K562 (cell line): ENCODE measurements around the gene GCN1. TPM values are rescaled to one million over a fixed set of nuclear protein-coding genes. Genes with fewer than 3 reads are reported as not detected.

Experiments used
- ATAC-seq: fragments of 200-7000 bp; cut with Tn5 transposase; 3 replicates; pipeline ENCODE4 v1.9.1; 2020; ENCODE audit warnings: moderate library complexity
- BruUV-seq: library from RNA; stranded (reverse); fragments of 400-500 nt; replicated peaks from 2 replicates; lab custom pipeline; 2021; lab: Mats Ljungman, UMichigan
- CTCF ChIA-PET: fragments of 300-600 bp; formaldehyde crosslinking; extraction: SDS; loops from one replicate; lab custom pipeline; 2021; ENCODE audit warnings: low intra/inter-chr PET ratio; lab: Yijun Ruan, JAX
- POLR2A ChIA-PET: fragments of 300-600, 350-650 bp; sonication (Branson Sonifier 250); formaldehyde crosslinking; extraction: SDS; loops from one replicate; lab custom pipeline; 2021; ENCODE audit warnings: antibody characterized with exemption, inconsistent platforms; lab: Yijun Ruan, JAX
- DNase-seq, 4 experiments: peaks; one replicate each; pipeline versions ENCODE4 v3.0.0 to v3.0.0-alpha.2; 2011 to 2018; ENCODE audit warnings: low spot score in 3 of 4, mixed read lengths in 3 of 4; ENCODE audit errors: extremely low read depth in 1 of 4
- FAIRE-seq: peaks from 2 replicates; lab custom pipeline; 2011; peaks lifted over from hg19 to GRCh38; lab: Jason Lieb, UNC
- H2AFZ ChIP-seq: 2 replicates; pipeline ENCODE4 v1.6.0; 2011; ENCODE audit warnings: low read depth, low read length, control low read depth, inconsistent platforms
- H3K27ac ChIP-seq: fragments of 200-600 bp; 3 replicates; pipeline ENCODE4 v1.8.0; 2011; ENCODE audit warnings: low read depth, mild to moderate bottlenecking, control low read depth, inconsistent platforms, low read length, moderate library complexity, mixed read lengths; ENCODE audit errors: extremely low read depth
- H3K27me3 ChIP-seq, 2 experiments: fragments of 300-600 bp in 1 of 2; 2 replicates in 1 of 2; 3 replicates in 1 of 2; pipeline versions ENCODE4 v1.6.0 to v1.8.0; 2011; ENCODE audit warnings: inconsistent platforms in 2 of 2, low read length in 2 of 2, mild to moderate bottlenecking in 1 of 2, mixed read lengths in 1 of 2, moderate library complexity in 1 of 2; ENCODE audit not compliant: control insufficient read depth in 2 of 2, insufficient read depth in 2 of 2
- H3K36me3 ChIP-seq: fragments of 300-600 bp; 3 replicates; pipeline ENCODE4 v1.8.0; 2011; ENCODE audit warnings: mild to moderate bottlenecking, low read length, inconsistent platforms; ENCODE audit not compliant: control insufficient read depth, insufficient read depth
- H3K4me1 ChIP-seq, 2 experiments: fragments of 200-600 bp in 1 of 2; replicated peaks in 1 of 2; 2 replicates in 1 of 2; 3 replicates in 1 of 2; pipeline versions ENCODE4 v1.5.1 to v1.8.0; 2011; ENCODE audit warnings: inconsistent platforms in 2 of 2, low read length in 2 of 2, mild to moderate bottlenecking in 1 of 2, mixed read lengths in 1 of 2, moderate library complexity in 1 of 2; ENCODE audit not compliant: control insufficient read depth in 2 of 2, insufficient read depth in 2 of 2
- H3K4me2 ChIP-seq: 2 replicates; pipeline ENCODE4 v1.6.1; 2011; ENCODE audit warnings: low read length, control low read depth, inconsistent platforms, mixed read lengths; ENCODE audit not compliant: insufficient read depth
- H3K4me3 ChIP-seq: fragments of 200-600 bp; sonication (generic), shearing (Covaris generic); 2 replicates; pipeline ENCODE4 v1.5.1; 2016; ENCODE audit warnings: control low read depth, inconsistent platforms
- H3K79me2 ChIP-seq: fragments of 200-600 bp; 3 replicates; pipeline ENCODE4 v1.8.0; 2011; ENCODE audit warnings: low read length, inconsistent platforms; ENCODE audit not compliant: control insufficient read depth, insufficient read depth
- H3K9ac ChIP-seq, 2 experiments: 2 replicates each; pipeline versions ENCODE4 v1.6.0 to v1.6.1; 2011; ENCODE audit warnings: low read depth in 2 of 2, low read length in 2 of 2, control low read depth in 1 of 2, inconsistent platforms in 1 of 2, mild to moderate bottlenecking in 1 of 2, mixed read lengths in 1 of 2; ENCODE audit not compliant: insufficient read depth in 1 of 2
- H3K9me1 ChIP-seq: one replicate; pipeline ENCODE4 v1.6.0; 2011; ENCODE audit warnings: inconsistent platforms, mild to moderate bottlenecking, low read length, moderate library complexity; ENCODE audit not compliant: control insufficient read depth, insufficient read depth
- H3K9me3 ChIP-seq: replicated peaks from 2 replicates; pipeline ENCODE4 v1.5.1; 2011; ENCODE audit warnings: low read depth, low read length, inconsistent platforms; ENCODE audit not compliant: control insufficient read depth, insufficient read depth
- H4K20me1 ChIP-seq: replicated peaks from 2 replicates; pipeline ENCODE4 v1.6.1; 2011; ENCODE audit warnings: low read length, inconsistent platforms, mixed read lengths; ENCODE audit not compliant: control insufficient read depth, insufficient read depth
- ADNP ChIP-seq: fragments of 200-800 bp; sonication (Bioruptor generic); IDR thresholded peaks from 2 replicates; pipeline ENCODE4 v1.6.1; 2016; ENCODE audit warnings: missing genetic modification characterization, missing compliant biosample characterization
- BCOR ChIP-seq: fragments of 450-650 bp; IDR thresholded peaks from 2 replicates; pipeline ENCODE4 v1.6.1; 2016
- CBX1 ChIP-seq: sonication (generic); IDR thresholded peaks from 2 replicates; pipeline ENCODE4 v1.6.1; 2016; ENCODE audit warnings: antibody characterized with exemption, low read depth, mild to moderate bottlenecking
- ERF ChIP-seq: fragments of 450-650 bp; formaldehyde crosslinking; IDR thresholded peaks from 2 replicates; pipeline ENCODE4 v1.4.0; 2020; ENCODE audit warnings: mild to moderate bottlenecking, mixed read lengths
- GABPA ChIP-seq: fragments of 200-800 bp; sonication (Bioruptor generic); conservative IDR thresholded peaks from 2 replicates; pipeline ENCODE4 v1.6.1; 2016; ENCODE audit warnings: low read depth, missing genetic modification characterization, missing compliant biosample characterization
- JUNB ChIP-seq: fragments of 450-650 bp; formaldehyde crosslinking; conservative IDR thresholded peaks from 2 replicates; pipeline ENCODE4 v1.4.0; 2020; ENCODE audit warnings: mild to moderate bottlenecking
- KLF1 ChIP-seq: fragments of 450-650 bp; IDR thresholded peaks from 2 replicates; pipeline ENCODE4 v1.6.1; 2016; ENCODE audit warnings: missing genetic modification characterization, missing compliant biosample characterization
- MCM3 ChIP-seq: fragments of 450-650 bp; IDR thresholded peaks from 2 replicates; pipeline ENCODE4 v1.6.1; 2016
- MXI1 ChIP-seq: IDR thresholded peaks from 2 replicates; pipeline ENCODE4 v1.6.1; 2011; ENCODE audit warnings: low read depth, mild to moderate bottlenecking, improper control_type of control experiment, low read length
- NFIC ChIP-seq: fragments of 450-650 bp; IDR thresholded peaks from 2 replicates; pipeline ENCODE4 v1.6.1; 2017; ENCODE audit warnings: mild to moderate bottlenecking, inconsistent platforms
- NONO ChIP-seq, 2 experiments: fragments of 200-400 bp in 1 of 2; fragments of 450-650 bp in 1 of 2; formaldehyde crosslinking in 1 of 2; IDR thresholded peaks; 2 replicates each; pipeline ENCODE4 v1.6.1; 2017; ENCODE audit warnings: low read depth in 2 of 2, mild to moderate bottlenecking in 2 of 2, moderate library complexity in 2 of 2, low read length in 1 of 2
- POLR2H ChIP-seq: IDR thresholded peaks from 2 replicates; pipeline ENCODE4 v1.6.1; 2016; ENCODE audit warnings: missing genetic modification characterization, low read depth, mild to moderate bottlenecking, control low read depth, missing compliant biosample characterization, moderate library complexity
- RBM25 ChIP-seq: fragments of 200-400 bp; formaldehyde crosslinking; IDR thresholded peaks from 2 replicates; pipeline ENCODE4 v1.6.1; 2018; ENCODE audit warnings: low read length, low read depth, moderate library complexity; ENCODE audit not compliant: severe bottlenecking
- ZFP36 ChIP-seq: fragments of 150-350 bp; IDR thresholded peaks from 2 replicates; pipeline ENCODE4 v1.6.1; 2018; ENCODE audit warnings: low read length, low read depth; ENCODE audit not compliant: partially characterized antibody
- ZFPM2 ChIP-seq: fragments of 250-450 bp; sonication (Bioruptor Pico); IDR thresholded peaks from 2 replicates; pipeline ENCODE4 v1.5.1; 2022; ENCODE audit warnings: mild to moderate bottlenecking
- ZNF212 ChIP-seq: fragments of 450-650 bp; formaldehyde crosslinking; IDR thresholded peaks from 2 replicates; pipeline ENCODE4 v1.4.0; 2020; ENCODE audit warnings: mild to moderate bottlenecking
- ZNF57 ChIP-seq: fragments of 450-650 bp; formaldehyde crosslinking; IDR thresholded peaks from 2 replicates; pipeline ENCODE4 v1.4.0; 2020; ENCODE audit warnings: mild to moderate bottlenecking, moderate library complexity
- WGBS: fragments of 100-300 bp; shearing (Covaris generic); methylation state at CpG from one replicate; pipeline ENCODE4 v1.1.6; 2016; ENCODE audit warnings: low coverage, mixed read lengths; ENCODE audit not compliant: insufficient coverage; ENCODE audit errors: missing lambda C conversion rate; 5-methylcytosine and 5-hydroxymethylcytosine counted together
- in situ Hi-C: fragments of 300-500 bp; cut with MboI; formaldehyde crosslinking; loops from 4 replicates; pipeline ENCODE4 v1.15.0; 2018; ENCODE audit warnings: inconsistent platforms, mixed read lengths
- intact Hi-C: fragments of 100-400 bp; cut with micrococcal nuclease; formaldehyde crosslinking; loops from 2 replicates; pipeline ENCODE4 v1.14.2; 2022
- polyA plus RNA-seq, 8 experiments: library from polyadenylated mRNA; depleted of rRNA in 4 of 8; stranded (reverse) in 5 of 8; unstranded in 3 of 8; fragments of >200 nt; fragmentation: Nextera tagmentation in 2 of 8; fragmentation: Illumina TruSeq in 1 of 8; extraction: Ambion mirVana in 2 of 8; extraction: Trizol in 1 of 8; gene quantifications; 2 replicates each; pipeline versions ENCODE4 v1.2.1 to v1.2.3, GENCODE V29; 2011 to 2014; ENCODE audit warnings: inconsistent platforms in 1 of 8, missing spikeins in 1 of 8
- total RNA-seq, 7 experiments: library from RNA; depleted of rRNA in 6 of 7; stranded (reverse); fragments of >200 nt in 6 of 7; fragmentation: Illumina TruSeq in 2 of 7; extraction: Trizol in 2 of 7; gene quantifications; 2 replicates each; pipeline versions ENCODE4 v1.2.1 to v1.2.3, GENCODE V29; 2011 to 2021; ENCODE audit warnings: low replicate concordance in 1 of 7
- TF ChIP-seq, protein P1 (sequence below): IDR thresholded peaks from 2 replicates; pipeline ENCODE4 v1.6.1; 2012; ENCODE audit warnings: low read depth, low read length, improper control_type of control experiment, borderline replicate concordance
- TF ChIP-seq, protein P2 (sequence below): fragments of 150-350 bp; conservative IDR thresholded peaks from 2 replicates; pipeline ENCODE4 v1.6.1; 2014; ENCODE audit warnings: low read length

GCN1 gene
- total and polyA plus RNA-seq, 9 of the 15 experiments (the other 6 are each of a cell fraction or from before 2014, with no cell fraction given), result 11.9 to 190 (median 51.7) TPM

DNA sequence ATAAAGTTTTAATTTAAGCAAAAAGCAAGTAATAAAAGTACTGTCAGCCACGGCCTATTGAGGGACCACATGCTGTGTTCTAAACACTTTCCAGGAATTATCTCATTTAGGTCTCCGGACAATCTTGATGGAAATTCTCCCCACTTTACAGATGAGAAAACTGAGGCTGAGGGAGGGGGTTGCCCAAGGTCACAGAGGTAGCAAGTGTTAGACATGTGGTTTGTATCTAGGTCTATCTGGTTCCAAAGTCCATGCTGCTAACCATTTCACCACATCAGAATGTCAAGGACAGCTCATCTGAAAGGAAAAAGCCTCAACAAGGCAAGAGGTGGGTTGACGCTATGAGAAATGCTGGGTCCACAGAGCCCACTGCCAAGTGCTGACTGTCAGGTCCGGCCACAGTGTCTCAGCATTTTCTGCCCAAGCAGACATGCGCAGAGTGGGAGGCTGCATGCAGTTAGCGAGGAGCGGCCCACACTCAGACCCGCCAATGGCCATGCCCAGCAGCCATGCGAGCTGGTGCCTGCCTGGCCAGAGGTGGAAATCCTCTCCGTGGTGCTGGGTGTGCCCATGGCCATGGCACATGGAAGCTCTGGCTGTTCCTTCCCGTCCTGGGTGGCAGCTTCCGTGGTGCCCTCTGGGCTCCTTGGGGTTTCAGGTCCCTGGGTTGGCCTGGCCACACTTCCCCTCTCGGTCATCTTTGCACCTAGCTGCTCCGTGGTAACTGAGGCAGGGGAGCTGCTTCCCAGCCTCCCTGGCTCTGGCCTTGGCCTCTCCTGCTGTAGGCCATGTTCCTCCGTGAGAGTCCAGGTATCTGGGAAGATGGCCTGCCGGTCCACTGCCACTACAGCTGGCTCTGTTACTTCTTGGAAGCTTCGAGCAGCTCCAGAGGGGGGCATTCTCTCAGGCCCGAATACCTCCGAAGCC is 24.4 kb upstream of the GCN1 start:
- ATAC-seq, result no peak
- in situ Hi-C loops, result no loop called here
- TF ChIP-seq MXI1 (no peak), GABPA (tag) (no peak), NFIC (no peak), BCOR (peak; percentile 83), NONO (IDR thresholded peaks at IDR 0.05; ENCODE audit: low read depth in 2 of 2, low read length in 1 of 2) (no peak), MCM3 (no peak), ADNP (peak; percentile 89), RBM25 (peak; percentile 81), ERF (CRISPR knock-in tag) (no peak), ZNF212 (CRISPR knock-in tag) (no peak), POLR2H (tag) (no peak), ZFP36 (no peak), JUNB (CRISPR knock-in tag) (no peak), ZNF57 (no peak), CBX1 (0 out of 2 replicates have a peak, but pooled peaks have one; percentile 69), KLF1 (tag) (no peak), ZFPM2 (CRISPR knock-in tag) (no peak)
- TF ChIP-seq, protein P1, sequence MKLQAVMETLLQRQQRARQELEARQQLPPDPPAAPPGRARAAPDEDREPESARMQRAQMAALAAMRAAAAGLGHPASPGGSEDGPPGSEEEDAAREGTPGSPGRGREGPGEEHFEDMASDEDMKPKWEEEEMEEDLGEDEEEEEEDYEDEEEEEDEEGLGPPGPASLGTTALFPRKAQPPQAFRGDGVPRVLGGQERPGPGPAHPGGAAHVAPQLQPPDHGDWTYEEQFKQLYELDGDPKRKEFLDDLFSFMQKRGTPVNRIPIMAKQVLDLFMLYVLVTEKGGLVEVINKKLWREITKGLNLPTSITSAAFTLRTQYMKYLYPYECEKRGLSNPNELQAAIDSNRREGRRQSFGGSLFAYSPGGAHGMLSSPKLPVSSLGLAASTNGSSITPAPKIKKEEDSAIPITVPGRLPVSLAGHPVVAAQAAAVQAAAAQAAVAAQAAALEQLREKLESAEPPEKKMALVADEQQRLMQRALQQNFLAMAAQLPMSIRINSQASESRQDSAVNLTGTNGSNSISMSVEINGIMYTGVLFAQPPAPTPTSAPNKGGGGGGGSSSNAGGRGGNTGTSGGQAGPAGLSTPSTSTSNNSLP, result no peak
- TF ChIP-seq, protein P2, sequence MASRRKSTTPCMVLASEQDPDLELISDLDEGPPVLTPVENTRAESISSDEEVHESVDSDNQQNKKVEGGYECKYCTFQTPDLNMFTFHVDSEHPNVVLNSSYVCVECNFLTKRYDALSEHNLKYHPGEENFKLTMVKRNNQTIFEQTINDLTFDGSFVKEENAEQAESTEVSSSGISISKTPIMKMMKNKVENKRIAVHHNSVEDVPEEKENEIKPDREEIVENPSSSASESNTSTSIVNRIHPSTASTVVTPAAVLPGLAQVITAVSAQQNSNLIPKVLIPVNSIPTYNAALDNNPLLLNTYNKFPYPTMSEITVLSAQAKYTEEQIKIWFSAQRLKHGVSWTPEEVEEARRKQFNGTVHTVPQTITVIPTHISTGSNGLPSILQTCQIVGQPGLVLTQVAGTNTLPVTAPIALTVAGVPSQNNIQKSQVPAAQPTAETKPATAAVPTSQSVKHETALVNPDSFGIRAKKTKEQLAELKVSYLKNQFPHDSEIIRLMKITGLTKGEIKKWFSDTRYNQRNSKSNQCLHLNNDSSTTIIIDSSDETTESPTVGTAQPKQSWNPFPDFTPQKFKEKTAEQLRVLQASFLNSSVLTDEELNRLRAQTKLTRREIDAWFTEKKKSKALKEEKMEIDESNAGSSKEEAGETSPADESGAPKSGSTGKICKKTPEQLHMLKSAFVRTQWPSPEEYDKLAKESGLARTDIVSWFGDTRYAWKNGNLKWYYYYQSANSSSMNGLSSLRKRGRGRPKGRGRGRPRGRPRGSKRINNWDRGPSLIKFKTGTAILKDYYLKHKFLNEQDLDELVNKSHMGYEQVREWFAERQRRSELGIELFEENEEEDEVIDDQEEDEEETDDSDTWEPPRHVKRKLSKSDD, result no peak

More for the DNA sequence above, 24.4 kb upstream of the GCN1 start:
- peak; percentile 57 for FAIRE-seq
- Histone ChIP-seq H3K4me1 (peaks cover 0 to 39% of the 10 kb centered on the region in 2 experiments; a peak in 2 of 5 replicates), H3K4me3 (no peak overlapping the region), H3K9ac (peak overlapping the region in 1 of 2 experiments; percentile 21; a peak in 1 of 4 replicates), H3K79me2 (no peaks in the 10 kb centered on the region), H3K9me1 (peaks cover 2% of the 10 kb centered on the region), H3K9me3 (no peaks in the 10 kb centered on the region), H3K27ac (no peak overlapping the region), H3K36me3 (peaks cover 65% of the 10 kb centered on the region; the same call in 2 of the 3 replicates), H4K20me1 (no peaks in the 10 kb centered on the region), H3K4me2 (no peak overlapping the region), H2AFZ (no peak overlapping the region), H3K27me3 (no peaks in the 10 kb centered on the region)
- 88% methylated on average over 19 of the region's 19 CpGs for WGBS
- intact Hi-C loops, result no loop called here
- ChIA-PET CTCF (interaction anchor here (1.0 kb wide), 1 partner anchor 48 kb away, joined by 3 read pairs; no protein-coding TSS in a partner anchor), POLR2A (interaction anchor here (0.6 to 17.7 kb wide), 6 partner anchors 10 to 99 kb away, joined by 3 to 420 read pairs (median 13); partner anchors contain the start of genes GCN1, RNU4-1, RNU4-2 and RPLP0)
- BruUV-seq, result no TSS peak
- no peak for DNase-seq
